Activated naive CD4-positive, alpha-beta T cell treated with anti-CD3 and anti-CD28 coated beads for 36 hours (primary cell): ENCODE data around the gene DNAJC4. TPM values are rescaled to one million over a fixed set of nuclear protein-coding genes. Genes with fewer than 3 reads are reported as not detected.

Source experiments
- CTCF ChIA-PET: fragments of 350-600 bp; sonication (Branson Sonifier 250); formaldehyde crosslinking; loops from one replicate; lab custom pipeline; 2021; ENCODE audit warnings: antibody characterized with exemption; lab: Charles Lee
- DNase-seq: peaks from one replicate; pipeline ENCODE4 v3.0.0-alpha.2; 2020
- H3K27ac Mint-ChIP-seq: one replicate; pipeline ENCODE4 v1.8.0; 2021; ENCODE audit warnings: mild to moderate bottlenecking, mixed read lengths
- H3K27me3 Mint-ChIP-seq: one replicate; pipeline ENCODE4 v1.8.0; 2021; ENCODE audit warnings: low read depth, mixed read lengths
- H3K36me3 Mint-ChIP-seq: one replicate; pipeline ENCODE4 v1.8.0; 2021; ENCODE audit warnings: low read depth, mixed read lengths
- H3K4me1 Mint-ChIP-seq: one replicate; pipeline ENCODE4 v1.8.0; 2021; ENCODE audit warnings: low read depth, mixed read lengths
- H3K4me3 Mint-ChIP-seq: one replicate; pipeline ENCODE4 v1.8.0; 2021; ENCODE audit warnings: mild to moderate bottlenecking, moderate library complexity, mixed read lengths
- H3K9me3 Mint-ChIP-seq: one replicate; pipeline ENCODE4 v1.8.0; 2021; ENCODE audit warnings: mixed read lengths
- intact Hi-C: fragments of 100-400 bp; cut with micrococcal nuclease; formaldehyde crosslinking; loops from one replicate; pipeline ENCODE4 v1.15.1; 2023
- total RNA-seq, 2 experiments: library from RNA; stranded (reverse); gene quantifications; one replicate each; pipeline ENCODE4 v1.2.3, GENCODE V29; 2021

Gene DNAJC4
- total RNA-seq, 2 experiments from 2014 or later, result 16.9 to 19.3 TPM

DNA sequence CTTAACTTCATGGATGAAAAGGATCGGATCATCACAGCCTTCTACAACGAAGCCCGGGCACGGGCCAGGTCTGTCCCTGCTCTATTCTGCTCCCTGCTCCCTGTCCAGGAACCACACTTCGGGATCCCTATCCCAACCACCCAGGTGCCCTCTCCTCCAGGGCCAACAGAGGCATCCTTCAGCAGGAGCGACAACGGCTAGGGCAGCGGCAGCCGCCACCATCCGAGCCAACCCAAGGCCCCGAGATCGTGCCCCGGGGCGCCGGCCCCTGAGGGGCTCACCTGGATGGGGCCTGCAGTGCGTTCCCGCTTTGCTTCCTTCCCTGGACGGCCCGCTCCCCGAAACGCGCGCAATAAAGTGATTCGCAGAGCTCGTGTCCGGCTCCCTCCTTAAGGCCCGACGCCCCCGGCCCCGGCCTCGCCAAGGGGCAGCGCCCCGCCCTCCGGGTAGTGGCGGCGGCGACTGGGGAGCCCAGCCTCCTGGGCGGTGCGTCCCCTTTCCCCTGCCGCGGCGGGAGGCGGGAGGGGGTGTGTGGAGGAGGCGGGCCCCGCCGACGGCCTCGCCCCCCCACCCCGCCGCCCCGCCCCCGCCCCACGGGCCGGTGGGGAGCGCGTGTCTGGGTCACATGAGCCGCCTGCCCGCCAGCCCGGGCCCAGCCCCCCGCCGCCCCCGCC, 3.7 kb downstream of the DNAJC4 start, which contains the start of gene VEGFB:
Gene VEGFB, plus strand, starts transcription at position 672 of the 674 bp plus-strand sequence. CDS start 250 bp downstream, outside the sequence.
- Mint-ChIP-seq H3K4me3 (peak within 1 kb of the TSS; percentile 81), H3K36me3 (peaks cover 4% of the 10 kb centered on the region), H3K9me3 (no peaks in the 10 kb centered on the region), H3K27ac (peak within 1 kb of the TSS; percentile 59), H3K4me1 (peaks cover 33% of the 10 kb centered on the region), H3K27me3 (no peaks in the 10 kb centered on the region)
- intact Hi-C loops, result no loop called here
- peak; percentile 57 for DNase-seq
- CTCF ChIA-PET, result no interaction called here

DNA sequence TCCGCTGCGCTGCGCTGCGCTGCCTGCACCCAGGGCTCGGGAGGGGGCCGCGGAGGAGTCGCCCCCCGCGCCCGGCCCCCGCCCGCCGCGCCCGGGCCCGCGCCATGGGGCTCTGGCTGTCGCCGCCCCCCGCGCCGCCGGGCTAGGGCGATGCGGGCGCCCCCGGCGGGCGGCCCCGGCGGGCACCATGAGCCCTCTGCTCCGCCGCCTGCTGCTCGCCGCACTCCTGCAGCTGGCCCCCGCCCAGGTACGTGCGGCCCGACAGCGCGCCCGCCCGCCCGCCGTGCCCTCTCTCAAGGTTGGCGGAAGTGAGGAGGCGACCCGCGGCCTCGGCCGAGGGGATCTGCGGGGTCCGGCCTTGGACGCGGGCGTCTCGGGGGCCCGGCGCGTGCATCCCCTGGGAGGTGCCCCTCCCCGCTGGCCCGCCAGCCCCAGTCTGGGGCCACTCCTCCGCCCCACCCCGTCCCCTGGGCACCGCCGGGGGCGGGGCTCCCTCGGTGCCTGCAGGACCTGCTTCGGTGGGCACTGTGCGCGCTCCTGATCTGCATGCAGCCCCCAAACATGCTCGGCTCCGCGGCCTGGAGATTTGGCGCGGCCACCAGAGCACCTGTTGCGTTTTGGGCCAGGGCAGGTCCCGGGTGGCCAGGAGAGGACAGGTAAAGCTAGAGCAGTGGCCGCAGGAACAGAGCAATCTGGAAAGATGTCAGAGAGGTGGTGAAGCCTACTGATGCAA, 4.5 kb downstream of the DNAJC4 start:
- Mint-ChIP-seq H3K4me1 (peaks cover 31% of the 10 kb centered on the region), H3K27ac (peak overlapping the region; percentile 59), H3K4me3 (peak overlapping the region; percentile 81), H3K27me3 (no peaks in the 10 kb centered on the region), H3K9me3 (no peaks in the 10 kb centered on the region), H3K36me3 (peaks cover 7% of the 10 kb centered on the region)
- peak; percentile 47 for DNase-seq
- intact Hi-C loops, result no loop called here
- CTCF ChIA-PET, result no interaction called here

- H3K36me3 Mint-ChIP-seq, result peaks cover 10% of the 10 kb centered on the region
- peak overlapping the region; percentile 81 for H3K4me3 Mint-ChIP-seq
- no peaks in the 10 kb centered on the region for H3K9me3 Mint-ChIP-seq
- H3K27ac Mint-ChIP-seq, result peak overlapping the region; percentile 59
- DNase-seq, result no peak
- peaks cover 35% of the 10 kb centered on the region for H3K4me1 Mint-ChIP-seq
- no peaks in the 10 kb centered on the region for H3K27me3 Mint-ChIP-seq
- CTCF ChIA-PET, result interaction anchor here (1.0 to 1.3 kb wide), 2 partner anchors 9 to 42 kb away, joined by 3 read pairs; no protein-coding TSS in a partner anchor
- intact Hi-C loops, result no loop called here
These were observed 5.3 kb downstream of the DNAJC4 start for GRCh38 chr11:64235437-64236161.

DNA sequence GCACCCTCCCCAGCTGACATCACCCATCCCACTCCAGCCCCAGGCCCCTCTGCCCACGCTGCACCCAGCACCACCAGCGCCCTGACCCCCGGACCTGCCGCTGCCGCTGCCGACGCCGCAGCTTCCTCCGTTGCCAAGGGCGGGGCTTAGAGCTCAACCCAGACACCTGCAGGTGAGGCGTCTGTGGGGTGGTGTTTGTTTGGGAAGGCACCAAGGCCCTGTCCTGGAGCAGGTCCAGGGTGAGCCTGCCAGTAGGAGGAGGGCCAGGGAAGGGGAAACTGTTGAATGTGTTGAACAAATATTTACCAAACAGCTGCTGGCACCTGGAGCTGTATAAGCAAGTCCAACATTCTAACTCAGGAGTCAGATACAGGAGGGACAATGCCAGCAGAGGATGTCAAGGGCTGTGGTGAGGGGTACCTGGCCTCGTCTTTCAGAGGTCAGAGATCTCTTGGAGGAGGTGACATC, 7.2 kb downstream of the DNAJC4 start:
- Mint-ChIP-seq H3K27ac (peak overlapping the region; percentile 59), H3K27me3 (no peaks in the 10 kb centered on the region), H3K36me3 (peaks cover 11% of the 10 kb centered on the region), H3K4me3 (no peak overlapping the region), H3K9me3 (no peaks in the 10 kb centered on the region), H3K4me1 (peaks cover 27% of the 10 kb centered on the region)
- intact Hi-C loops, result no loop called here
- no peak for DNase-seq
- CTCF ChIA-PET, result interaction anchor here (0.7 to 2.7 kb wide), 4 partner anchors 31 to 118 kb away, joined by 3 to 6 read pairs (median 4); partner anchors contain the start of genes CATSPERZ and FERMT3

DNA sequence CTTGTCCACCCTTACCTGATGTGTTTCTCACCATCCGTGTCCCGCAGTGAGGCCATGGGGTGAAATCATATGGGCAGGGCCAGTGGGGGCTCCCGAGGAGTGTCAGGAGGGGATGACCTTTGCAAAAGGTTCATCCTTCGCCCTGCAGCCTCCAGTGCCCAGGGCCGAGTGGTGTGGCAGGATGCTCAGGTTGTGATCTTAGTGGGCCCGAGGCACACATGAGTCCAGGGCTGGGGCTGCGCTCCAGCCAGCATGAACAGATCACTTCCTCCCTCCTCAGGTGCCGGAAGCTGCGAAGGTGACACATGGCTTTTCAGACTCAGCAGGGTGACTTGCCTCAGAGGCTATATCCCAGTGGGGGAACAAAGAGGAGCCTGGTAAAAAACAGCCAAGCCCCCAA, 7.7 kb downstream of the DNAJC4 start:
- Mint-ChIP-seq H3K27ac (peak overlapping the region; percentile 98), H3K27me3 (no peaks in the 10 kb centered on the region), H3K4me1 (peaks cover 30% of the 10 kb centered on the region), H3K4me3 (no peak overlapping the region), H3K36me3 (peaks cover 14% of the 10 kb centered on the region), H3K9me3 (no peaks in the 10 kb centered on the region)
- no peak for DNase-seq
- intact Hi-C loops, result no loop called here
- CTCF ChIA-PET, result interaction anchor here (0.8 to 2.7 kb wide), 3 partner anchors 47 to 67 kb away, joined by 3 to 6 read pairs (median 3); partner anchors contain the start of genes CATSPERZ and GPR137

GRCh38 chr11:64238999-64239398, 8.7 kb downstream of the DNAJC4 start:
- Mint-ChIP-seq H3K27ac (peak overlapping the region; percentile 98), H3K9me3 (no peaks in the 10 kb centered on the region)

GRCh38 chr11:64239662-64240434, 9.5 kb downstream of the DNAJC4 start:
- CTCF ChIA-PET, result interaction anchor here (2.7 kb wide), 1 partner anchor 61 kb away, joined by 6 read pairs; the partner anchor contains the start of gene CATSPERZ
- H3K27me3 Mint-ChIP-seq, result no peaks in the 10 kb centered on the region
- H3K27ac Mint-ChIP-seq, result peak overlapping the region; percentile 98
- peak; percentile 40 for DNase-seq
- H3K4me1 Mint-ChIP-seq, result peaks cover 37% of the 10 kb centered on the region
- intact Hi-C loops, result loop anchor here (2.0 to 10.0 kb wide), 4 partner anchors 45 to 845 kb away; partner anchors contain the start of genes BAD, CDCA5, EHD1 and GPR137
- H3K9me3 Mint-ChIP-seq, result no peaks in the 10 kb centered on the region
- peak overlapping the region; percentile 92 for H3K4me3 Mint-ChIP-seq
- peaks cover 23% of the 10 kb centered on the region for H3K36me3 Mint-ChIP-seq

More at GRCh38 chr11:64238999-64239398, 8.7 kb downstream of the DNAJC4 start:
- CTCF ChIA-PET, result interaction anchor here (0.7 to 2.7 kb wide), 3 partner anchors 41 to 66 kb away, joined by 3 to 6 read pairs (median 4); partner anchors contain the start of gene CATSPERZ
- DNase-seq, result no peak
- H3K4me1 Mint-ChIP-seq, result peaks cover 37% of the 10 kb centered on the region
- no peaks in the 10 kb centered on the region for H3K27me3 Mint-ChIP-seq
- H3K4me3 Mint-ChIP-seq, result peak overlapping the region; percentile 27
- peaks cover 22% of the 10 kb centered on the region for H3K36me3 Mint-ChIP-seq
- intact Hi-C loops, result no loop called here

DNA sequence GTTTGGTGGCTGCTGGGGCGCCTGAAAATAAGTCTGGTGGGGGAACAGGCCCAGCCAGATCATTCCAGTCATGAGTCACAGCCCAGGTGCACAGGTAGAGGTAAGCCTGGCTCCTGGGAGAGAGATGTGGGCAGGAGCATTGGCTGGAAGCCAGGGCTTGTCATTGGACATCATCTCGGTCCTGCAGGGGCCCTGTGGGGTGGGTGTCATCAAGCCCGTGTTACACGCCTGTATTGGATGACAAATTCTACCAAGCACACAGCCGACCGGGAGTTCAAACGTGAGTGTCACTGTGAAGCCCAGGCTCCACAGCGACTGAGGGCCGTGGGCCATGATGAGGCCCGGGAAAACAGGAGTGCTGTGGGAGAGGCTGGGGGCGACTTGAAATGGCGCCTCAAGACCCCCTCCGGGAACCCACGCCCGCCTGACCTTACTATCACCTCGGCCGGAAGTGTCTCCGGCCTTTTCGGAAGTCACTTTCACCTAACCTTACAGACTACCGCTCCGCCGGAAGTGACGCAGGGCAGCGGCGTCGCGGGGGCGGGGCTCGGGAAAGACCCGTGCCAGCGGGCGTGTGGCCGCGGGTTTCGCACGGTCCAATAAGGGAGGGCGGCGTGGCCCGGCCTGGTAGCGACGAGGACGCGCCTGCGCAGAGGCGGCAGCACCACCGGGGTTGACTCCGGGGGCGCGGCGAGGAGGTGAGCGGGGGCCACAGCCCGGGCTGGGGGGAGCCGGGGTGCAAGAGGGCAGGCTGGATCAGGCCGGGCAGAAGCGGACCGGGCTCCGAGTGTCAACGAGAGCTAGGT, 10.3 kb downstream of the DNAJC4 start, which contains the start of gene FKBP2:
Gene FKBP2, plus strand, starts transcription at position 661 of the 806 bp plus-strand sequence. CDS start 1,293 bp downstream, outside the sequence.
- Mint-ChIP-seq H3K9me3 (no peaks in the 10 kb centered on the region), H3K36me3 (peaks cover 22% of the 10 kb centered on the region), H3K27me3 (no peaks in the 10 kb centered on the region), H3K4me1 (peaks cover 35% of the 10 kb centered on the region), H3K4me3 (peak within 1 kb of the TSS; percentile 92), H3K27ac (peak within 1 kb of the TSS; percentile 98)
- intact Hi-C loops, result loop anchor here (1.0 to 10.0 kb wide), 11 partner anchors 10 to 844 kb away; partner anchors contain the start of genes BAD, CDCA5, DNAJC4 and EHD1
- CTCF ChIA-PET, result interaction anchor here (0.9 to 1.4 kb wide), 3 partner anchors 33 to 77 kb away, joined by 4 to 7 read pairs (median 4); partner anchors contain the start of gene PRDX5
- DNase-seq, result peak; percentile 97

- Mint-ChIP-seq H3K9me3 (no peaks in the 10 kb centered on the region), H3K4me3 (peak overlapping the region; percentile 92), H3K27me3 (no peaks in the 10 kb centered on the region), H3K27ac (peak overlapping the region; percentile 98), H3K36me3 (peaks cover 22% of the 10 kb centered on the region), H3K4me1 (peaks cover 33% of the 10 kb centered on the region)
- CTCF ChIA-PET, result interaction anchor here (0.9 to 1.4 kb wide), 3 partner anchors 34 to 77 kb away, joined by 4 to 7 read pairs (median 4); partner anchors contain the start of gene PRDX5
- peak; percentile 100 for DNase-seq
- intact Hi-C loops, result loop anchor here (1.0 to 10.0 kb wide), 11 partner anchors 11 to 844 kb away; partner anchors contain the start of genes BAD, CDCA5, DNAJC4 and EHD1
These were observed 10.8 kb downstream of the DNAJC4 start for GRCh38 chr11:64241241-64241490.
